C4-2B (cell line): Measurements from ENCODE around the gene VPS8.

Experiments used
- H3K27ac ChIP-seq: fragments of 450-650 bp; 2 replicates; pipeline ENCODE4 v1.5.1; 2017
- CTCF ChIP-seq: fragments of 450-650 bp; conservative IDR thresholded peaks from 2 replicates; pipeline ENCODE4 v1.5.1; 2017; ENCODE audit warnings: mild to moderate bottlenecking
- ZFX ChIP-seq: fragments of 450-650 bp; IDR thresholded peaks from 2 replicates; pipeline ENCODE4 v1.6.1; 2017

VPS8 gene

GRCh38 chr3:184965639-184966430, 153.9 kb downstream of the VPS8 start:
- TF ChIP-seq CTCF (no peak), ZFX (no peak)
- H3K27ac ChIP-seq, result no peak overlapping the region

DNA sequence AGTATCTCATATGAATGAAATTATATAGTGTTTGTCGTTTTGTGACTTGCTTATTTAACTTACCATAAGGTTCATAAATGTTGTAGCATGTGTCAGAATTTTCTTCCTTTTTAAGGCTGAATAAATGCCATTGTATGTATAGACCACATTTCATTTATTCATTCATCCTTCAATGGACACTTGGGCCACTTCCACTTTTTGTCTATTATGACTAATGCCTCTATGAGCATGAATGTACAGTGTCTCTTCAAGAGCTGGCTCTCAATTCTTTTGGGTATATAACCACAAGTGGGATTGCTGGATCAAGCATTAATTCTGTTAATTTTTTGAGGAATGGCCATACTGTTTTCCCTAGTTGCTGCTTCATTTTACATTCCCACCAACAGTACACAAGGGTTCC, 156.1 kb downstream of the VPS8 start:
- no peak overlapping the region for H3K27ac ChIP-seq
- TF ChIP-seq ZFX (no peak), CTCF (no peak)

GRCh38 chr3:184970186-184970585, 158.2 kb downstream of the VPS8 start:
- TF ChIP-seq ZFX, result no peak
- no peak overlapping the region for H3K27ac ChIP-seq

- no peak overlapping the region for H3K27ac ChIP-seq
- no peak for TF ChIP-seq ZFX
- no peak for TF ChIP-seq CTCF
Measured at GRCh38 chr3:184977796-184978195, 165.8 kb downstream of the VPS8 start.

DNA sequence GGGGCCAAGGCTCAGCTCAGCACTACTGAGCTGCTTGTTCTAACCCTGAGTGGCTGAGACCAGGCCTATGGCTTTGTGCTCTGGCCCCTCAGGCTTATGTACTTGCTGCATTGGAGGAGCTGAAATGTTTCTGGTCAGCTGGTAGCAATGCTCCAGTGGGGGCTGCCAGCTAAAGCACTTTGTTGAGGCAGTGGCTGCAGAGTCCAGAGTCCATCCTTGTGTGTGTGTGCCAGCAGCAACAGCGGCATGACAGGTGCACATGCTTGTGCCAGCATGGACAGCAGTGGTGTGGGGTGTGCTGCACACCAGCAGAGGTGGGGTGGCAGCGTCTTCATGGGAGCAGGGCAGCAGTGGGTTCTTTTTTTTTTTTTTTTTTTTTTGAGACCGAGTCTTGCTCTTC, 169.1 kb downstream of the VPS8 start:
- H3K27ac ChIP-seq, result no peak overlapping the region
- TF ChIP-seq CTCF (no peak), ZFX (no peak)

GRCh38 chr3:184982076-184982475, 170.1 kb downstream of the VPS8 start:
- no peak overlapping the region for H3K27ac ChIP-seq

DNA sequence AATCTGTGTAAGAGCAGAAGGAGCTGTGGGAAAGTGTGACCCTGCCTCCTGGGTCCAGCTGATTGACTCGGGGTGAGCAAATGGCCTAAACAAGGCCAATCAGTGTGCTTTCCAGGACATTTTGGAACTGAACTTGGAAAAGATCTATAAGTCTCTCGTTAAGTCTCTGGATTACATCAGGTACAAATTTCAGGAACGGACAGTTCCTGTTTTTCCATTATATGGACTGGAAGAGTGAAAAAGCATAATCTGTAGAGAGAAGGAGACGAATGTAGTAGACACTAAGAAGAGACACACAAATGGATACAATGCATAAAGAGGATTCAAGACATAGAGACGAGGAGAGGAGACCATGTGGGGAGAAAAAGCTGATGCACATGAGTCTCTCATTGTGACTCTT, 173.6 kb downstream of the VPS8 start:
- H3K27ac ChIP-seq, result no peak overlapping the region
- no peak for TF ChIP-seq CTCF
- no peak for TF ChIP-seq ZFX

More at GRCh38 chr3:184982076-184982475, 170.1 kb downstream of the VPS8 start:
- no peak for TF ChIP-seq ZFX
- TF ChIP-seq CTCF, result no peak

DNA sequence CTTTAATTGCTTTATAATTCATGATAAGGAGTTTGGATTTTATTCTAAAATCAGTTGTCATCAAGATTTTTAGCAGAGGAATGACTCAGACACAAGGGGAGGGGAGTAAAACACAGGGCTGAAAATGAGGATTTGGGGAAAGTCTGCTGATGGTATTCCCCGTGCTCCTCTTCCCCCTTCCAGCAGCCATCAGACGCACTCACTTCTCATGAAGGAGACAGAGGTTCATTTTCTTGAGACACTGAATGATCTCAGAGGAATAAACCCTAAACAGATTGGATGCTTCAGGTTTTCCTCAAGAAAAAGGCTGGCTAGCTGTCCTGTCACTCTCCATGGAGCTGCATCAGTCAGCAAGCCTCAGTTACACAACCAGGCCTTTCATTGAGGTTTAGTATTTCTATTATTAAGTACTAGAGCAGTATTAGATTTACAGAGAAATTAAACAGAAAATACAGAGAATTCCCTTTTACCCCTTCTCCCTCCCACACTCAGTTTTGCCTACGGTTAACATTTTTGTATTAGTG, 174.5 kb downstream of the VPS8 start:
- no peak overlapping the region for H3K27ac ChIP-seq
- TF ChIP-seq CTCF (no peak), ZFX (no peak)
